ENCODE measurements around the gene DGKQ. TPM values are rescaled to one million over a fixed set of nuclear protein-coding genes. Genes with fewer than 3 reads are reported as not detected.

The DGKQ gene
- total and polyA plus RNA-seq, 7 experiments from 2014 or later: 1.5 to 28.0 (median 16.5) TPM

- peaks cover 3 to 7% of the 10 kb centered on the region in 2 donors for H3K27me3 ChIP-seq (ENCODE audit: control insufficient read depth in 2 of 2, insufficient read depth in 2 of 2, low read length in 2 of 2)
- no peak for ATAC-seq
- H3K4me1 Mint-ChIP-seq: peaks cover 0 to 14% (median 13%) of the 10 kb centered on the region in 7 donors
- no peak for DNase-seq
- CTCF ChIA-PET: no interaction called here
- H3K36me3 Mint-ChIP-seq: no peaks in the 10 kb centered on the region
- H3K27me3 Mint-ChIP-seq: peaks cover 9 to 28% (median 17%) of the 10 kb centered on the region in 5 donors
- POLR2A ChIA-PET: no interaction called here
- intact Hi-C loops (cut with micrococcal nuclease): no loop called here
- H3K27ac Mint-ChIP-seq: peak overlapping the region in 1 of 9 donors; percentile 43
- H3K9me3 Mint-ChIP-seq: no peaks in the 10 kb centered on the region
- H3K27ac ChIP-seq (ENCODE audit: low read depth, low read length): no peak overlapping the region
- H3K36me3 ChIP-seq (ENCODE audit: control insufficient read depth in 2 of 3, insufficient read depth in 3 of 3, low read length in 3 of 3): peaks cover 0 to 17% (median 0%) of the 10 kb centered on the region in 3 experiments
- peaks cover 0 to 9% of the 10 kb centered on the region in 2 donors for H3K4me1 ChIP-seq (ENCODE audit: control insufficient read depth in 2 of 2, insufficient read depth in 2 of 2, low read length in 2 of 2)
- no peak overlapping the region for H3K4me3 ChIP-seq (ENCODE audit: low read length)
- H3K9me3 ChIP-seq (ENCODE audit: control insufficient read depth in 2 of 3, low read length in 3 of 3): no peaks in the 10 kb centered on the region
- H3K4me3 Mint-ChIP-seq: peak overlapping the region in 1 of 10 donors; percentile 30
Measured at GRCh38 chr4:995311-996026, 22.1 kb upstream of the DGKQ start.

- no peak within 1 kb of the TSS for H3K27ac ChIP-seq (ENCODE audit: low read depth, low read length)
- H3K4me1 ChIP-seq (ENCODE audit: control insufficient read depth in 2 of 2, insufficient read depth in 2 of 2, low read length in 2 of 2): peaks cover 0 to 9% of the 10 kb centered on the region in 2 donors
- peaks cover 3 to 6% of the 10 kb centered on the region in 2 donors for H3K27me3 ChIP-seq (ENCODE audit: control insufficient read depth in 2 of 2, insufficient read depth in 2 of 2, low read length in 2 of 2)
- H3K4me3 ChIP-seq (ENCODE audit: low read length): no peak within 1 kb of the TSS
- DNase-seq: no peak
- intact Hi-C loops (cut with micrococcal nuclease): no loop called here
- ChIA-PET POLR2A (no interaction called here), CTCF (no interaction called here)
- Mint-ChIP-seq H3K27me3 (peaks cover 2 to 17% (median 7%) of the 10 kb centered on the region in 5 donors), H3K27ac (peak within 1 kb of the TSS in 1 of 9 donors; percentile 76), H3K4me1 (peaks cover 0 to 9% (median 7%) of the 10 kb centered on the region in 7 donors), H3K36me3 (no peaks in the 10 kb centered on the region), H3K9me3 (no peaks in the 10 kb centered on the region), H3K4me3 (no peak within 1 kb of the TSS)
- no peak for ATAC-seq
- H3K36me3 ChIP-seq (ENCODE audit: control insufficient read depth in 2 of 3, insufficient read depth in 3 of 3, low read length in 3 of 3): peaks cover 0 to 34% (median 0%) of the 10 kb centered on the region in 3 experiments
- H3K9me3 ChIP-seq (ENCODE audit: control insufficient read depth in 2 of 3, low read length in 3 of 3): no peaks in the 10 kb centered on the region
Measured at GRCh38 chr4:993111-994029, 20.0 kb upstream of the DGKQ start, which contains the start of gene SLC26A1. SLC26A1 (minus strand) TSS chr4:993404; CDS start chr4:991703, 1,701 bp downstream.

GRCh38 chr4:992297-993110, 19.1 kb upstream of the DGKQ start:
- H3K4me1 Mint-ChIP-seq: peaks cover 0 to 3% (median 0%) of the 10 kb centered on the region in 7 donors
- H3K27me3 ChIP-seq (ENCODE audit: control insufficient read depth in 2 of 2, insufficient read depth in 2 of 2, low read length in 2 of 2): no peaks in the 10 kb centered on the region
- H3K9me3 ChIP-seq (ENCODE audit: control insufficient read depth in 2 of 3, low read length in 3 of 3): no peaks in the 10 kb centered on the region
- H3K36me3 Mint-ChIP-seq: no peaks in the 10 kb centered on the region
- DNase-seq (no peak), ATAC-seq (no peak)
- no peak overlapping the region for H3K4me3 Mint-ChIP-seq
- no peak overlapping the region for H3K27ac Mint-ChIP-seq
- peaks cover under 1 to 2% of the 10 kb centered on the region in 2 donors for H3K4me1 ChIP-seq (ENCODE audit: control insufficient read depth in 2 of 2, insufficient read depth in 2 of 2, low read length in 2 of 2)
- no peak overlapping the region for H3K27ac ChIP-seq (ENCODE audit: low read depth, low read length)
- intact Hi-C loops (cut with micrococcal nuclease): no loop called here
- peaks cover 0 to 10% (median 0%) of the 10 kb centered on the region in 5 donors for H3K27me3 Mint-ChIP-seq
- POLR2A ChIA-PET: no interaction called here
- no peak overlapping the region for H3K4me3 ChIP-seq (ENCODE audit: low read length)
- no peaks in the 10 kb centered on the region for H3K9me3 Mint-ChIP-seq
- peaks cover 0 to 34% (median 0%) of the 10 kb centered on the region in 3 experiments for H3K36me3 ChIP-seq (ENCODE audit: control insufficient read depth in 2 of 3, insufficient read depth in 3 of 3, low read length in 3 of 3)
- CTCF ChIA-PET: interaction anchor here (0.6 kb wide), 1 partner anchor 68 kb away, joined by 3 read pairs; no protein-coding TSS in a partner anchor

GRCh38 chr4:991451-992296, 18.3 kb upstream of the DGKQ start:
- Histone ChIP-seq H3K36me3 (ENCODE audit: control insufficient read depth in 2 of 3, insufficient read depth in 3 of 3, low read length in 3 of 3) (peaks cover 0 to 34% (median 0%) of the 10 kb centered on the region in 3 experiments), H3K27me3 (ENCODE audit: control insufficient read depth in 2 of 2, insufficient read depth in 2 of 2, low read length in 2 of 2) (no peaks in the 10 kb centered on the region), H3K9me3 (ENCODE audit: control insufficient read depth in 2 of 3, low read length in 3 of 3) (no peaks in the 10 kb centered on the region), H3K27ac (ENCODE audit: low read depth, low read length) (no peak overlapping the region), H3K4me3 (ENCODE audit: low read length) (no peak overlapping the region), H3K4me1 (ENCODE audit: control insufficient read depth in 2 of 2, insufficient read depth in 2 of 2, low read length in 2 of 2) (peaks cover 0 to 4% of the 10 kb centered on the region in 2 donors)
- intact Hi-C loops (cut with micrococcal nuclease): no loop called here
- no peak for DNase-seq
- ATAC-seq: no peak
- H3K27me3 Mint-ChIP-seq: peaks cover 0 to 6% (median 0%) of the 10 kb centered on the region in 5 donors
- H3K36me3 Mint-ChIP-seq: no peaks in the 10 kb centered on the region
- H3K4me1 Mint-ChIP-seq: peaks cover 0 to 5% (median 0%) of the 10 kb centered on the region in 7 donors
- CTCF ChIA-PET: interaction anchor here (0.6 kb wide), 1 partner anchor 67 kb away, joined by 3 read pairs; no protein-coding TSS in a partner anchor
- H3K27ac Mint-ChIP-seq: no peak overlapping the region
- no peak overlapping the region for H3K4me3 Mint-ChIP-seq
- no peaks in the 10 kb centered on the region for H3K9me3 Mint-ChIP-seq
- POLR2A ChIA-PET: no interaction called here

- Mint-ChIP-seq H3K4me1 (peaks cover 0 to 11% (median 8%) of the 10 kb centered on the region in 7 donors), H3K9me3 (no peaks in the 10 kb centered on the region), H3K27ac (no peak overlapping the region), H3K4me3 (no peak overlapping the region), H3K27me3 (no peaks in the 10 kb centered on the region), H3K36me3 (no peaks in the 10 kb centered on the region)
- Histone ChIP-seq H3K27me3 (ENCODE audit: control insufficient read depth in 2 of 2, insufficient read depth in 2 of 2, low read length in 2 of 2) (no peaks in the 10 kb centered on the region), H3K4me3 (ENCODE audit: low read length) (no peak overlapping the region), H3K4me1 (ENCODE audit: control insufficient read depth in 2 of 2, insufficient read depth in 2 of 2, low read length in 2 of 2) (peaks cover 5 to 9% of the 10 kb centered on the region in 2 donors), H3K9me3 (ENCODE audit: control insufficient read depth in 2 of 3, low read length in 3 of 3) (no peaks in the 10 kb centered on the region), H3K27ac (ENCODE audit: low read depth, low read length) (no peak overlapping the region), H3K36me3 (ENCODE audit: control insufficient read depth in 2 of 3, insufficient read depth in 3 of 3, low read length in 3 of 3) (peaks cover 0 to 34% (median 0%) of the 10 kb centered on the region in 3 experiments)
- ChIA-PET POLR2A (no interaction called here), CTCF (no interaction called here)
- DNase-seq (no peak), ATAC-seq (no peak)
- intact Hi-C loops (cut with micrococcal nuclease): no loop called here
Measured at GRCh38 chr4:990746-991367, 17.5 kb upstream of the DGKQ start.

All from naive thymus-derived CD4-positive, alpha-beta T cell (primary cell).